RWPE2 (cell line): Measurements from ENCODE around the gene CDC6.

Experiments
- ATAC-seq: fragments of 200-7000 bp; cut with Tn5 transposase; 3 replicates; pipeline ENCODE4 v1.9.1; 2021; ENCODE audit warnings: low read depth
- DNase-seq: peaks from one replicate; pipeline ENCODE4 v3.0.0-alpha.2; 2020; ENCODE audit warnings: low spot score
- H3K27ac ChIP-seq: fragments of 450-650 bp; 2 replicates; pipeline ENCODE4 v1.5.1; 2017; ENCODE audit warnings: mild to moderate bottlenecking; ENCODE audit not compliant: poor library complexity, severe bottlenecking
- H3K27me3 ChIP-seq: fragments of 250-450 bp; sonication (Bioruptor Pico); 2 replicates; pipeline ENCODE4 v1.5.1; 2021; ENCODE audit warnings: mild to moderate bottlenecking, moderate library complexity; ENCODE audit not compliant: insufficient read depth, poor library complexity, severe bottlenecking
- H3K36me3 ChIP-seq: fragments of 250-450 bp; sonication (Bioruptor Pico); 2 replicates; pipeline ENCODE4 v1.5.1; 2020; ENCODE audit warnings: low read depth, mild to moderate bottlenecking, moderate library complexity
- H3K4me1 ChIP-seq: fragments of 250-450 bp; sonication (Bioruptor Pico); 2 replicates; pipeline ENCODE4 v1.5.1; 2021; ENCODE audit warnings: mild to moderate bottlenecking, moderate library complexity; ENCODE audit not compliant: insufficient read depth, poor library complexity, severe bottlenecking
- H3K4me3 ChIP-seq: fragments of 250-450 bp; sonication (Bioruptor Pico); 2 replicates; pipeline ENCODE4 v1.5.1; 2021; ENCODE audit warnings: mild to moderate bottlenecking, moderate library complexity; ENCODE audit not compliant: severe bottlenecking
- H3K9me3 ChIP-seq: fragments of 250-450 bp; sonication (Bioruptor Pico); 2 replicates; pipeline ENCODE4 v1.5.1; 2021; ENCODE audit warnings: mild to moderate bottlenecking, moderate library complexity; ENCODE audit not compliant: severe bottlenecking
- TF ChIP-seq, protein P1 (sequence below): fragments of 450-650 bp; IDR thresholded peaks from one replicate; pipeline ENCODE4 v1.5.1; 2017; ENCODE audit warnings: mild to moderate bottlenecking, moderate library complexity; ENCODE audit not compliant: poor library complexity, severe bottlenecking

Gene CDC6

DNA sequence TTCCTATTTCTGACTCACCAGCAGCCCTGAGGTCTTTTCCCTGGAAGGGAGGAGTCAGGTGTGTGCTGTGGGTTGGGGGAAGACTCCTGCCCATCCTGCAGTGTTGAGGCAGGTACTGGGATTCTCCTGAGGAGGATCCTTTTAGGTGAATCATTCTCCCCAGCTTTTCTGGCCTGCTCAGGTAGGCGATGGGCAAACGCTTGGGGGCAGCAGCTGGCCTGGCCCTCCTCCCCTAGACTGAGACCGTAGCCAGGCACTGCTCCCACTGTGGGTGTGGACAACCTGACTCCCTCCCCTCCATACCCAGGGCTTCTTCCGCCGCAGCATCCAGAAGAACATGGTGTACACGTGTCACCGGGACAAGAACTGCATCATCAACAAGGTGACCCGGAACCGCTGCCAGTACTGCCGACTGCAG is 61.8 kb downstream of the CDC6 start:
- DNase-seq (peak; percentile 91), ATAC-seq (peak; percentile 82)
- TF ChIP-seq, protein P1, sequence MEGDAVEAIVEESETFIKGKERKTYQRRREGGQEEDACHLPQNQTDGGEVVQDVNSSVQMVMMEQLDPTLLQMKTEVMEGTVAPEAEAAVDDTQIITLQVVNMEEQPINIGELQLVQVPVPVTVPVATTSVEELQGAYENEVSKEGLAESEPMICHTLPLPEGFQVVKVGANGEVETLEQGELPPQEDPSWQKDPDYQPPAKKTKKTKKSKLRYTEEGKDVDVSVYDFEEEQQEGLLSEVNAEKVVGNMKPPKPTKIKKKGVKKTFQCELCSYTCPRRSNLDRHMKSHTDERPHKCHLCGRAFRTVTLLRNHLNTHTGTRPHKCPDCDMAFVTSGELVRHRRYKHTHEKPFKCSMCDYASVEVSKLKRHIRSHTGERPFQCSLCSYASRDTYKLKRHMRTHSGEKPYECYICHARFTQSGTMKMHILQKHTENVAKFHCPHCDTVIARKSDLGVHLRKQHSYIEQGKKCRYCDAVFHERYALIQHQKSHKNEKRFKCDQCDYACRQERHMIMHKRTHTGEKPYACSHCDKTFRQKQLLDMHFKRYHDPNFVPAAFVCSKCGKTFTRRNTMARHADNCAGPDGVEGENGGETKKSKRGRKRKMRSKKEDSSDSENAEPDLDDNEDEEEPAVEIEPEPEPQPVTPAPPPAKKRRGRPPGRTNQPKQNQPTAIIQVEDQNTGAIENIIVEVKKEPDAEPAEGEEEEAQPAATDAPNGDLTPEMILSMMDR = peak; percentile 62
- Histone ChIP-seq H3K27me3 (no peaks in the 10 kb centered on the region), H3K27ac (peak overlapping the region; percentile 88), H3K9me3 (no peaks in the 10 kb centered on the region), H3K4me1 (peaks cover 57% of the 10 kb centered on the region), H3K36me3 (peaks cover 57% of the 10 kb centered on the region), H3K4me3 (no peak overlapping the region)

DNA sequence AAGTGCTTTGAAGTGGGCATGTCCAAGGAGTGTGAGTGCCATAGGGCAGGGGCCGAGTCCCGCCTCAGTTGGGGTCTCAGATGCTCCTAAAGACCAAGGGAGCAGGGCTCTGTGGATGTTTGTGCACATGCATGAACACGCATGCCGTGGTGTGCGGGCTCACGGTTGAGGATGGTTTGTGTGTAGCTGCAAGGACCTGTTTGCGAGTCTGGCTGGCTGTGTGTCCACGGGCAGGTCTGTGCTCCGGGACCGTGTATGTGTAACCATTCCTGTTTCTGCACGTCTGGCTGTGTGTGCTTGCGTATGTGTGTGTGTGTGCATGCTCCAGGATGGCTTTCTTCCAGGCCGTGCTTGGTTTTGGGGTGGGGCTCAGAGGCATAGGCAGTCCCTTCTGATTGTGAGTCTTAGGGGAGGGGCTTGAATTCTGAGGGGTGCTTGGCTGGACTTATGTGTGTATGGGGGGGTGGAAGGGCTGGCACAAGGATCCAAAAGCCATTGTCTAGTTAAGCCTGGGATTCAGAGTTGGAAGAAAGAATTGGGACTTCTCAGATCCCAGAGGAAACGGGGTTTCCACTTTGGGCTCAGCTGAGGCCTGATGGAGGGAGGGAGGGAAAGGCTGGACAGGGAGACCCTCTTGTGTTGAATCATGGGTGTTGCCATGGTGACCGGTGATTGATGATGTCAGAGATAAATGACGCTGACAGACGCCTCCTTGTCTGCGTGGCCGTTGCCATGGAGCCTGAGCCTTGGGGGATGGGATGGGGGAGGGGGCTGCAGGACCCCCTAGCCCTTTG is 62.4 kb downstream of the CDC6 start:
- peak overlapping the region; percentile 88 for H3K27ac ChIP-seq
- DNase-seq = no peak
- H3K4me1 ChIP-seq = peaks cover 51% of the 10 kb centered on the region
- no peak for ATAC-seq
- no peaks in the 10 kb centered on the region for H3K9me3 ChIP-seq
- peaks cover 62% of the 10 kb centered on the region for H3K36me3 ChIP-seq
- TF ChIP-seq, protein P1 = no peak
- H3K27me3 ChIP-seq = no peaks in the 10 kb centered on the region
- no peak overlapping the region for H3K4me3 ChIP-seq

DNA sequence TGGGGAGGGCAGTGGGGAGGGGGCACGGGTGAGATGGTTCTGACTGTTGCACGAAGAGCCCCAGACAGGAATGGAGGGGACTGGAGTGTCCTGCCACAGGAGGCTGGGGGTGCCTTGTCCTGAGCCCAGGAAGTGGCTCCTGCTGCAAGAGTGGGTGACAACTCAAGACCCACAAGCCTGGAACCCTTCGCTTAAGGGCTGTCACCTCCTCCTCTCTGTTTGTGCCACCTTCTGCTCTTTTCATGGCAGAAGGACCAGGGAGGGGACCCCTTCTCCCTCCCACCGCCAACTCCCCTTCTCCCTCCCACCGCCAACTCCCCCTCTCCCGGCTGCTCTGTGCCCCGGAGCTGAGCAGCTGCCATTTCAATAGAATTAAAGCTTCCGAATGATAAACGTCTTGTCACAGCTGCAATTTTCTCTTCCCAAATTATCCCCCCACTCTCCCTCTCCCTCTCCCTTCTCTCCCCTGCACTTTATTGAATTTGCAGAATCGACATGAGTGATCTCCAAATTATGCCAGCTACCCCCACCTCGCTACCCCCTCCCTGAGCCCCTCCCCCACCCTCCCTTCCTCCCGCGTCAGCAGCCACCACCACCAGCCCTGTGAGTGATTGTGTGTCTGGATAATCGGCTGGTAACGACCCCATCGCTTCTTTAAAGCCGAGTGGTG is 63.1 kb downstream of the CDC6 start:
- TF ChIP-seq, protein P1 = no peak
- Histone ChIP-seq H3K4me1 (peaks cover 44% of the 10 kb centered on the region), H3K27ac (peak overlapping the region; percentile 88), H3K27me3 (no peaks in the 10 kb centered on the region), H3K9me3 (no peaks in the 10 kb centered on the region), H3K4me3 (no peak overlapping the region), H3K36me3 (peaks cover 70% of the 10 kb centered on the region)
- ATAC-seq (no peak), DNase-seq (no peak)

DNA sequence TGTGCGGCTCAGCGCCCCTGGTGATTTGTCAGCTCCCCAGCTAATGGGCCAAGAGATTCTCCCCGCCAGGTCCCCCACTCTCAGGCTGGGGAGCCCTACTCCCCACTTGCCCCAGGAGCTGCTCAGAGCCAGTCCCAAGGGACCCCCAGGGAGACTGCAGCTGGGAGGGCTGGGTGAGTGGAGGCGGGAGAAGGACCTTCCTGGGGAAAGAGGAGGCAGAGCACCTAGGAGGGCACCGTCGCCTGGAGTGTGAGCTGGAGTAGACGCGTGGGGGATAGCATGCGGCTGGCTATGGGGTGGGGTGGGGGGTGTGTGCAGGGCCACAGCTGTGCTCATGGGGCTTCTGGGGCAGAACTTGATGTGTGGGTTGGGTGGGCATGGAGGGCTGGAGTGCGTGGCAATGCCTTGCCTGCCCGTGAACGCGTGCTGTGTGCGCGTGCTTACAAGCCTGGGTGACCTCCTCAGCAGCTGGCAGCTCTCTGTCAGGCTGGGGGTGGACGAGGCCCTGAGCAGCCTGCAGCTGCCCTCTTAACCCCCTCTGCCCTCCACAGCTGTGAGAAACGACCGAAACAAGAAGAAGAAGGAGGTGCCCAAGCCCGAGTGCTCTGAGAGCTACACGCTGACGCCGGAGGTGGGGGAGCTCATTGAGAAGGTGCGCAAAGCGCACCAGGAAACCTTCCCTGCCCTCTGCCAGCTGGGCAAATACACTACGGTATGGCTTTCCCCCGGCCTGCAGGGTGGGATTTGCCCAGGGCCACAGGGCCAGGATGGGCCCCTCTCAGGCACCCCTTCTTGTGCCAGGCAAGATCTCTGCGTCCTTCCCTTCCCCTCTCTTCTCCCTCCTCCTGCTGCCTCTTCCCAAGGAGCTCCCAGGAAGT is 63.9 kb downstream of the CDC6 start:
- Histone ChIP-seq H3K27ac (no peak overlapping the region), H3K4me1 (peaks cover 40% of the 10 kb centered on the region), H3K36me3 (peaks cover 74% of the 10 kb centered on the region), H3K9me3 (no peaks in the 10 kb centered on the region), H3K4me3 (no peak overlapping the region), H3K27me3 (no peaks in the 10 kb centered on the region)
- DNase-seq (no peak), ATAC-seq (no peak)
- TF ChIP-seq, protein P1 = no peak
